Measurements from ENCODE around the gene LARP1B. TPM values are rescaled to one million over a fixed set of nuclear protein-coding genes. Genes with fewer than 3 reads are reported as not detected.

Gene LARP1B
- total RNA-seq, 4 donors from 2014 or later = 35.1 to 49.2 (median 40.1) TPM

- H3K36me3 ChIP-seq = no peaks in the 10 kb centered on the region
- no peak overlapping the region for H3K4me3 ChIP-seq
- DNase-seq = no peak
- no peak overlapping the region for H3K27ac ChIP-seq
- intact Hi-C loops (cut with DNase I; ENCODE audit: low total_unique reads) (no loop called here), in situ Hi-C loops (cut with MboI; ENCODE audit: low pct_ligation_motif_present in 1 of 4, low pct_unique_long_range_greater_than_20kb in 1 of 4, low sequenced_read_pairs in 3 of 4) (loop anchor here in 2 of 4 donors (25.0 kb wide), 1 partner anchor 385 kb away; no protein-coding TSS in a partner anchor)
- TF ChIP-seq POLR2AphosphoS5 (IDR thresholded peaks at IDR 0.05) (no peak), POLR2A (IDR thresholded peaks at IDR 0.05) (no peak), CTCF (IDR thresholded peaks at IDR 0.05) (no peak), EP300 (IDR thresholded peaks at IDR 0.05; ENCODE audit: low read depth) (no peak)
- no peaks in the 10 kb centered on the region for H3K4me1 ChIP-seq
- WGBS, 2 donors (ENCODE audit: low coverage in 1 of 2) = 80 to 100% methylated on average over 1 of the region's 1 CpG
- H3K27me3 ChIP-seq = no peaks in the 10 kb centered on the region
- no peaks in the 10 kb centered on the region for H3K9me3 ChIP-seq
These were observed 116.4 kb downstream of the LARP1B start for GRCh38 chr4:128177498-128177897.

GRCh38 chr4:128186623-128187022, 125.5 kb downstream of the LARP1B start:
- no peaks in the 10 kb centered on the region for H3K27me3 ChIP-seq
- H3K27ac ChIP-seq = no peak overlapping the region
- no peak overlapping the region for H3K4me3 ChIP-seq
- no peaks in the 10 kb centered on the region for H3K36me3 ChIP-seq
- in situ Hi-C loops (cut with MboI; ENCODE audit: low pct_ligation_motif_present in 1 of 4, low pct_unique_long_range_greater_than_20kb in 1 of 4, low sequenced_read_pairs in 3 of 4) (loop anchor here in 2 of 4 donors (25.0 kb wide), 1 partner anchor 376 kb away; no protein-coding TSS in a partner anchor), intact Hi-C loops (cut with DNase I; ENCODE audit: low total_unique reads) (loop anchor here (10.0 kb wide), 1 partner anchor 678 kb away; no protein-coding TSS in a partner anchor)
- 100% methylated on average over 2 of the region's 2 CpGs; no CpG with 5 or more reads in 1 of the 2 donors for WGBS, 2 donors (ENCODE audit: low coverage in 1 of 2)
- H3K9me3 ChIP-seq = no peaks in the 10 kb centered on the region
- DNase-seq = no peak
- peaks cover 0 to 8% (median 0%) of the 10 kb centered on the region in 4 donors for H3K4me1 ChIP-seq
- TF ChIP-seq POLR2AphosphoS5 (IDR thresholded peaks at IDR 0.05) (no peak), CTCF (IDR thresholded peaks at IDR 0.05) (no peak), POLR2A (IDR thresholded peaks at IDR 0.05) (no peak), EP300 (IDR thresholded peaks at IDR 0.05; ENCODE audit: low read depth) (no peak)

GRCh38 chr4:128191115-128191781, 130.1 kb downstream of the LARP1B start:
- intact Hi-C loops (cut with DNase I; ENCODE audit: low total_unique reads) (no loop called here), in situ Hi-C loops (cut with MboI; ENCODE audit: low pct_ligation_motif_present in 1 of 4, low pct_unique_long_range_greater_than_20kb in 1 of 4, low sequenced_read_pairs in 3 of 4) (loop anchor here (5.0 to 25.0 kb wide), 3 partner anchors 371 to 674 kb away; no protein-coding TSS in a partner anchor)
- no peaks in the 10 kb centered on the region for H3K36me3 ChIP-seq
- WGBS, 2 donors (ENCODE audit: low coverage in 1 of 2) = 0 to 8% methylated on average over 4 to 5 of the region's 5 CpGs
- no peaks in the 10 kb centered on the region for H3K27me3 ChIP-seq
- peaks cover 0 to 8% (median 0%) of the 10 kb centered on the region in 4 donors for H3K4me1 ChIP-seq
- H3K9me3 ChIP-seq = no peaks in the 10 kb centered on the region
- H3K4me3 ChIP-seq = no peak overlapping the region
- no peak for TF ChIP-seq POLR2A (IDR thresholded peaks at IDR 0.05)
- no peak for TF ChIP-seq POLR2AphosphoS5 (IDR thresholded peaks at IDR 0.05)
- no peak for TF ChIP-seq EP300 (IDR thresholded peaks at IDR 0.05; ENCODE audit: low read depth)
- TF ChIP-seq CTCF (IDR thresholded peaks at IDR 0.05) = peak; percentile 80 to 87 (median 85)
- DNase-seq = peak; percentile 60
- H3K27ac ChIP-seq = no peak overlapping the region

GRCh38 chr4:128220286-128221235, 159.4 kb downstream of the LARP1B start:
- no peak overlapping the region for H3K4me3 ChIP-seq
- WGBS, 2 donors (ENCODE audit: low coverage in 1 of 2) = 50 to 64% methylated on average over 8 of the region's 8 CpGs
- H3K4me1 ChIP-seq = no peaks in the 10 kb centered on the region
- intact Hi-C loops (cut with DNase I; ENCODE audit: low total_unique reads) (no loop called here), in situ Hi-C loops (cut with MboI; ENCODE audit: low pct_ligation_motif_present in 1 of 4, low pct_unique_long_range_greater_than_20kb in 1 of 4, low sequenced_read_pairs in 3 of 4) (no loop called here)
- no peak for TF ChIP-seq POLR2AphosphoS5 (IDR thresholded peaks at IDR 0.05)
- no peak for TF ChIP-seq CTCF (IDR thresholded peaks at IDR 0.05)
- TF ChIP-seq EP300 (IDR thresholded peaks at IDR 0.05; ENCODE audit: low read depth) = no peak
- TF ChIP-seq POLR2A (IDR thresholded peaks at IDR 0.05) = no peak
- H3K27me3 ChIP-seq = no peaks in the 10 kb centered on the region
- H3K36me3 ChIP-seq = no peaks in the 10 kb centered on the region
- no peaks in the 10 kb centered on the region for H3K9me3 ChIP-seq
- H3K27ac ChIP-seq = no peak overlapping the region
- DNase-seq = no peak

Measured in transverse colon (tissue), 4 donors.